ENCODE results near the gene MAN1C1. TPM values are rescaled to one million over a fixed set of nuclear protein-coding genes. Genes with fewer than 3 reads are reported as not detected.
A peak's percentile ranks its signal among the peaks of the same experiment; 100 is the strongest.

MAN1C1 gene
- 10.7 to 11.3 TPM (median 10.9 TPM) in 3 replicates for total RNA-seq
- long read RNA-seq, full-length matches to known transcripts: 59 of 65 reads
- long read RNA-seq, partial matches to known transcripts: 1 of 65 reads
- long read RNA-seq, other reads (novel, unspliced or antisense): 5 of 65 reads

GRCh38 chr1:25616095-25616986 is at the start of gene MAN1C1:
Gene MAN1C1, plus strand, starts transcription at chr1:25616791. Its CDS starts 1,007 bp downstream, at chr1:25617798.
- H3K4me3 Mint-ChIP-seq (ENCODE audit: unreplicated experiment): peak within 1 kb of the TSS; percentile 67
- H3K4me1 Mint-ChIP-seq (ENCODE audit: low read depth): peaks cover 28% of the 10 kb centered on the region
- TF ChIP-seq, protein P1, sequence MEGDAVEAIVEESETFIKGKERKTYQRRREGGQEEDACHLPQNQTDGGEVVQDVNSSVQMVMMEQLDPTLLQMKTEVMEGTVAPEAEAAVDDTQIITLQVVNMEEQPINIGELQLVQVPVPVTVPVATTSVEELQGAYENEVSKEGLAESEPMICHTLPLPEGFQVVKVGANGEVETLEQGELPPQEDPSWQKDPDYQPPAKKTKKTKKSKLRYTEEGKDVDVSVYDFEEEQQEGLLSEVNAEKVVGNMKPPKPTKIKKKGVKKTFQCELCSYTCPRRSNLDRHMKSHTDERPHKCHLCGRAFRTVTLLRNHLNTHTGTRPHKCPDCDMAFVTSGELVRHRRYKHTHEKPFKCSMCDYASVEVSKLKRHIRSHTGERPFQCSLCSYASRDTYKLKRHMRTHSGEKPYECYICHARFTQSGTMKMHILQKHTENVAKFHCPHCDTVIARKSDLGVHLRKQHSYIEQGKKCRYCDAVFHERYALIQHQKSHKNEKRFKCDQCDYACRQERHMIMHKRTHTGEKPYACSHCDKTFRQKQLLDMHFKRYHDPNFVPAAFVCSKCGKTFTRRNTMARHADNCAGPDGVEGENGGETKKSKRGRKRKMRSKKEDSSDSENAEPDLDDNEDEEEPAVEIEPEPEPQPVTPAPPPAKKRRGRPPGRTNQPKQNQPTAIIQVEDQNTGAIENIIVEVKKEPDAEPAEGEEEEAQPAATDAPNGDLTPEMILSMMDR (IDR thresholded peaks at IDR 0.05): peak; percentile 76
- DNase-seq (ENCODE audit: low spot score): no peak
- no peak within 1 kb of the TSS for H3K27ac Mint-ChIP-seq (ENCODE audit: unreplicated experiment)
- no peaks in the 10 kb centered on the region for H3K9me3 Mint-ChIP-seq (ENCODE audit: low read depth)
- H3K36me3 Mint-ChIP-seq (ENCODE audit: low read depth): no peaks in the 10 kb centered on the region
- peaks cover 24% of the 10 kb centered on the region for H3K27me3 Mint-ChIP-seq (ENCODE audit: low read depth)

GRCh38 chr1:25567710-25568089 is 48.9 kb upstream of the MAN1C1 start:
- peaks cover 4% of the 10 kb centered on the region for H3K36me3 Mint-ChIP-seq (ENCODE audit: low read depth)
- TF ChIP-seq, protein P1 (IDR thresholded peaks at IDR 0.05): no peak
- H3K4me3 Mint-ChIP-seq (ENCODE audit: unreplicated experiment): no peak overlapping the region
- peaks cover 56% of the 10 kb centered on the region for H3K4me1 Mint-ChIP-seq (ENCODE audit: low read depth)
- H3K27ac Mint-ChIP-seq (ENCODE audit: unreplicated experiment): peak overlapping the region; percentile 96
- H3K9me3 Mint-ChIP-seq (ENCODE audit: low read depth): no peaks in the 10 kb centered on the region
- no peak for DNase-seq (ENCODE audit: low spot score)
- no peaks in the 10 kb centered on the region for H3K27me3 Mint-ChIP-seq (ENCODE audit: low read depth)

DNA sequence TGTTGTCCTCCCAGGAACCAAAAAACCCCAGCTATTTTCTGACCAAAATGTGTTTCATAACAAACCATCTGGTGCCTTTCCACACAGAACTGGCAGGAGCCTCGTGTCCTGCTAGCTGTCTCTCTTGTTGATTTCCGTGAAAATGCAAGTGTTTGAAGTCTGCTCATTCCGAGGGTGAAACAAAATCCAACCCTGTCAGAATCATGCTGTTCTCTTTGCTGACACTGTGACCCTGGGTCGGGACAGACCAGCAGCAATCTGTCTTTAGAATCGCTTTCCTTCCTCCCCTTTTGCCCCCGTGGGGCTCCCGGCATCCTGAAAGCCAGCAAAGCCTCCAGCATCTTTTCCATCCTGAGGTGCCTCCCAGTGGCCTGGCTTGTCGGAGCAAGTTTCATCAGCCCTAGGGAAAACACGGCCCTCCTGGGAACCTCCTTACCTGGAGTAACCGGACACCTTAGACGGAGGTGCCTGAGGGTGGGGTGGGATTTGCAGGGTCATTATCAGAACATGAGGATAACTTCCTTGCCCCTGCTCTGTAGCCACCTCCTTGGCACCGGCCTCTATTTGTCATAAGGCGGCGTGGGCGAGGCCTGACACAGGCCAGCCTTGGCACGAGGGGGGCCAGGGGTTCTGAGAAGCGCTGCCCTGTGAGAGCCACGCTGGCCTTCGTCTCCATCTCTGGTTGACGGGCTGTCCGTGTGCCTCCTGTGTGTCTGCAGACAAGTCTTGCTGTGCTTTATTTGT is 48.3 kb upstream of the MAN1C1 start:
- TF ChIP-seq, protein P1 (IDR thresholded peaks at IDR 0.05): peak; percentile 48
- Mint-ChIP-seq H3K36me3 (ENCODE audit: low read depth) (no peaks in the 10 kb centered on the region), H3K4me3 (ENCODE audit: unreplicated experiment) (peak overlapping the region; percentile 40), H3K27ac (ENCODE audit: unreplicated experiment) (peak overlapping the region; percentile 96), H3K4me1 (ENCODE audit: low read depth) (peaks cover 62% of the 10 kb centered on the region), H3K27me3 (ENCODE audit: low read depth) (no peaks in the 10 kb centered on the region), H3K9me3 (ENCODE audit: low read depth) (no peaks in the 10 kb centered on the region)
- no peak for DNase-seq (ENCODE audit: low spot score)

GRCh38 chr1:25568834-25569596 is 47.6 kb upstream of the MAN1C1 start:
- H3K4me1 Mint-ChIP-seq (ENCODE audit: low read depth): peaks cover 62% of the 10 kb centered on the region
- H3K4me3 Mint-ChIP-seq (ENCODE audit: unreplicated experiment): peak overlapping the region; percentile 40
- no peaks in the 10 kb centered on the region for H3K9me3 Mint-ChIP-seq (ENCODE audit: low read depth)
- H3K36me3 Mint-ChIP-seq (ENCODE audit: low read depth): no peaks in the 10 kb centered on the region
- H3K27me3 Mint-ChIP-seq (ENCODE audit: low read depth): no peaks in the 10 kb centered on the region
- TF ChIP-seq, protein P1 (IDR thresholded peaks at IDR 0.05): no peak
- no peak for DNase-seq (ENCODE audit: low spot score)
- H3K27ac Mint-ChIP-seq (ENCODE audit: unreplicated experiment): peak overlapping the region; percentile 96
